Endothelial cell (in vitro differentiated cells): ENCODE results near the gene APOL6. TPM values are rescaled to one million over a fixed set of nuclear protein-coding genes. Genes with fewer than 3 reads are reported as not detected.

Experiments
- DNase-seq: peaks from one replicate; pipeline ENCODE4 v3.0.0; 2021; ENCODE audit warnings: low spot score
- H3K27ac Mint-ChIP-seq: one replicate; pipeline ENCODE4 v1.8.0; 2021; ENCODE audit warnings: mixed read lengths, inconsistent platforms; ENCODE audit not compliant: unreplicated experiment
- H3K27me3 Mint-ChIP-seq: one replicate; pipeline ENCODE4 v1.8.0; 2021; ENCODE audit warnings: mild to moderate bottlenecking, moderate library complexity, mixed read lengths, inconsistent platforms; ENCODE audit not compliant: unreplicated experiment
- H3K36me3 Mint-ChIP-seq: one replicate; pipeline ENCODE4 v1.8.0; 2021; ENCODE audit warnings: mild to moderate bottlenecking, low read depth, mixed read lengths, inconsistent platforms; ENCODE audit not compliant: unreplicated experiment
- H3K4me1 Mint-ChIP-seq: one replicate; pipeline ENCODE4 v1.8.0; 2021; ENCODE audit warnings: mild to moderate bottlenecking, mixed read lengths, inconsistent platforms; ENCODE audit not compliant: unreplicated experiment
- H3K4me3 Mint-ChIP-seq: one replicate; pipeline ENCODE4 v1.8.0; 2021; ENCODE audit warnings: mild to moderate bottlenecking, mixed read lengths, inconsistent platforms; ENCODE audit not compliant: unreplicated experiment
- H3K9me3 Mint-ChIP-seq: one replicate; pipeline ENCODE4 v1.8.0; 2021; ENCODE audit warnings: mixed read lengths, inconsistent platforms; ENCODE audit not compliant: unreplicated experiment
- CTCF ChIP-seq: fragments of 200-600 bp; sonication (generic); IDR thresholded peaks from one replicate; pipeline ENCODE4 v1.5.0; 2021; ENCODE audit warnings: antibody characterized with exemption; ENCODE audit not compliant: unreplicated experiment
- total RNA-seq: library from RNA; stranded (reverse); fragmentation: NEBNext Ultra II Directional; extraction: Animal tissue kit (Norgen Biotek cat#: 25700); gene quantifications from one replicate; pipeline ENCODE4 v1.2.1, GENCODE V29; 2021; ENCODE audit not compliant: unreplicated experiment

The APOL6 gene
- total RNA-seq, 1 donor from 2014 or later: 0.23 TPM

GRCh38 chr22:35616043-35616442, 32.2 kb upstream of the APOL6 start:
- Mint-ChIP-seq H3K36me3 (no peaks in the 10 kb centered on the region), H3K4me3 (no peak overlapping the region), H3K27me3 (peaks cover 4% of the 10 kb centered on the region), H3K9me3 (no peaks in the 10 kb centered on the region), H3K27ac (no peak overlapping the region), H3K4me1 (no peaks in the 10 kb centered on the region)
- no peak for TF ChIP-seq CTCF
- no peak for DNase-seq

GRCh38 chr22:35617137-35617755, 31.0 kb upstream of the APOL6 start, which contains the start of gene MB:
Gene MB (minus strand): TSS chr22:35617329. CDS start chr22:35617257, 72 bp downstream.
- no peak for TF ChIP-seq CTCF
- H3K4me3 Mint-ChIP-seq: no peak within 1 kb of the TSS
- H3K27me3 Mint-ChIP-seq: peaks cover 6% of the 10 kb centered on the region
- DNase-seq: no peak
- no peaks in the 10 kb centered on the region for H3K4me1 Mint-ChIP-seq
- no peaks in the 10 kb centered on the region for H3K36me3 Mint-ChIP-seq
- H3K27ac Mint-ChIP-seq: no peak within 1 kb of the TSS
- no peaks in the 10 kb centered on the region for H3K9me3 Mint-ChIP-seq

- Mint-ChIP-seq H3K36me3 (no peaks in the 10 kb centered on the region), H3K27ac (no peak overlapping the region), H3K9me3 (no peaks in the 10 kb centered on the region), H3K27me3 (peaks cover 8% of the 10 kb centered on the region), H3K4me1 (no peaks in the 10 kb centered on the region), H3K4me3 (no peak overlapping the region)
- no peak for TF ChIP-seq CTCF
- no peak for DNase-seq
Observed at GRCh38 chr22:35618427-35619223, 29.6 kb upstream of the APOL6 start.

GRCh38 chr22:35619336-35620094, 28.7 kb upstream of the APOL6 start:
- H3K4me1 Mint-ChIP-seq: no peaks in the 10 kb centered on the region
- no peaks in the 10 kb centered on the region for H3K36me3 Mint-ChIP-seq
- no peak for DNase-seq
- H3K27ac Mint-ChIP-seq: no peak overlapping the region
- no peak overlapping the region for H3K4me3 Mint-ChIP-seq
- H3K9me3 Mint-ChIP-seq: no peaks in the 10 kb centered on the region
- no peak for TF ChIP-seq CTCF
- H3K27me3 Mint-ChIP-seq: peaks cover 7% of the 10 kb centered on the region
